ENCODE data around the gene ELP5. TPM values are rescaled to one million over a fixed set of nuclear protein-coding genes. Genes with fewer than 3 reads are reported as not detected.
A peak's percentile ranks its signal among the peaks of the same experiment; 100 is the strongest.

ELP5 gene
- total and polyA plus RNA-seq, 10 of the 15 experiments (the other 5 are each of a cell fraction or from before 2014, with no cell fraction given): 41.1 to 109 (median 77.5) TPM

DNA sequence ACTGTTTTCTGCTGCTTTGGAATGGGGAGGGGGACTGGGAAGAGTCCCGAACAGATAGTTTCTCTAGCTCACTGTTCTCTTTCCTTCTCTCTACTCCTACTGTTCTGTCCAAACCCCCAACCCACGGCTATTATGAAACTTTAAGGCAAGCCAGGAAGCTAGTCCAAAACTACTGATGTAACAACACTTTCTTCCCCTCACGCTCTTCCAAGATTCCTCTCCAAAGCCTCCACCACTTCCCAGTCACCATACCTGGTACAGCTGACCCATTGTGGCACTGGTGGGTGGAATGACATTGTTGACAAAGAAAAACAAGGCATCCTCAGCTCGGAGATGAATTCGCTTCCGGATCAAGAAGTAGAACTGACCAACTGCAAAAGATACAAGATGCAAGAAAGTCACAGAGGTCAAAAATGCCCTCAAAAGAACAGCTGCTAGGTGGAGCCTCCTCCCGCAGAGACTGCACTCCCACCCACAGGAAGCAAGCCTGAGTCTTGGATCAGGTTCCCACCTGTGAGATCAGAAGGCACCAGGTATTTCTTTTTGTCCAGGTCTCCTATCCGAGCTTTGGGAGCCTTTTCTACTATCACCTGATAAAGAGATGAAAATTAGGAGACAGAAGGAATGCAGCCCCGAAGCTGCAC is 10.8 kb upstream of the ELP5 start (continued):
- TF ChIP-seq, protein P1, sequence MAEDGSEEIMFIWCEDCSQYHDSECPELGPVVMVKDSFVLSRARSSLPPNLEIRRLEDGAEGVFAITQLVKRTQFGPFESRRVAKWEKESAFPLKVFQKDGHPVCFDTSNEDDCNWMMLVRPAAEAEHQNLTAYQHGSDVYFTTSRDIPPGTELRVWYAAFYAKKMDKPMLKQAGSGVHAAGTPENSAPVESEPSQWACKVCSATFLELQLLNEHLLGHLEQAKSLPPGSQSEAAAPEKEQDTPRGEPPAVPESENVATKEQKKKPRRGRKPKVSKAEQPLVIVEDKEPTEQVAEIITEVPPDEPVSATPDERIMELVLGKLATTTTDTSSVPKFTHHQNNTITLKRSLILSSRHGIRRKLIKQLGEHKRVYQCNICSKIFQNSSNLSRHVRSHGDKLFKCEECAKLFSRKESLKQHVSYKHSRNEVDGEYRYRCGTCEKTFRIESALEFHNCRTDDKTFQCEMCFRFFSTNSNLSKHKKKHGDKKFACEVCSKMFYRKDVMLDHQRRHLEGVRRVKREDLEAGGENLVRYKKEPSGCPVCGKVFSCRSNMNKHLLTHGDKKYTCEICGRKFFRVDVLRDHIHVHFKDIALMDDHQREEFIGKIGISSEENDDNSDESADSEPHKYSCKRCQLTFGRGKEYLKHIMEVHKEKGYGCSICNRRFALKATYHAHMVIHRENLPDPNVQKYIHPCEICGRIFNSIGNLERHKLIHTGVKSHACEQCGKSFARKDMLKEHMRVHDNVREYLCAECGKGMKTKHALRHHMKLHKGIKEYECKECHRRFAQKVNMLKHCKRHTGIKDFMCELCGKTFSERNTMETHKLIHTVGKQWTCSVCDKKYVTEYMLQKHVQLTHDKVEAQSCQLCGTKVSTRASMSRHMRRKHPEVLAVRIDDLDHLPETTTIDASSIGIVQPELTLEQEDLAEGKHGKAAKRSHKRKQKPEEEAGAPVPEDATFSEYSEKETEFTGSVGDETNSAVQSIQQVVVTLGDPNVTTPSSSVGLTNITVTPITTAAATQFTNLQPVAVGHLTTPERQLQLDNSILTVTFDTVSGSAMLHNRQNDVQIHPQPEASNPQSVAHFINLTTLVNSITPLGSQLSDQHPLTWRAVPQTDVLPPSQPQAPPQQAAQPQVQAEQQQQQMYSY (CRISPR knock-in tag; IDR thresholded peaks at IDR 0.05): no peak

DNA sequence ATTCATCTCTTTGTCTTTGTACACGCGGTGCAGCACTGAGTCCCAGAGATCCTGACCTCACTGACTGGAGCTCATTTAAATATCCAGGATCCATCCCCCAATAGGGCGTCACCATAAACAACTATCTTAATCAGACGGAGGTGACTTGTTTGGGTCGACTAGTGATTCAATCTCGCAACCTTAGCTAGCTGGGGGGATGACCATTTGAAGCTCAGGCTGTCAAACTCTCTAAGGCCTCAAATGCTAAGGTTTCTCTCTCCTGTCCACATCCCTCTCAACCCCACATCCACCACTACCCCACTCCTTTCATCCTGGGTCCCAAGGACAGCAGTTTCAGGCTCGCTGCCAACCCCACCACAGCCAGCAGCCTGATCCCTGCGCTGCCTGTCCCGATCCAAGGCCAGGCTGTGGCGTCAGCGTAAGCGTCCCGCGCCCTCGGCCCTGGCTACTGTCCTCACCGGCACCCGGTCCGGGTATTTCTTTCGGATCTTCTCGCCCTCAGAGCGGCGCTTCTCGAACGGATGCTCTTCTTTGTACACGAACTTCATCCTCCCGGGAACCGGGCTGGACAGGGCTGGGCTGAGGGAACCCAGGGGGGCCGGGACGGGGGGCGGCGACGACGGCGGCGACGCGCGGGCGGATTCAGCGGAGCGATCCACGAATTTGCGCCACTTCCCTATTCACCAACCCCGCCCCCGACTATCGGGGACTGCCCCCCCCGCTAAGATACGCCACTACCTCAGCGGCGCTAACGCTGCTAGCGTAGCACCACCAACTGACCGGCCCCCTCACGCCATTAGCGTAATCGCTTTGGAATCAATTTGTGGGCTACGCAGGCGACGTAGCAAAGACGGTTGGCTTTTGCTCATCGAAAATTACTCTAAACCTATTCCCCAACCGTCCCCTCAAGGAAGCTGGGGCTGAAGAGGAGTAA is 10.0 kb upstream of the ELP5 start, which contains the start of gene GABARAP:
Gene GABARAP, minus strand, starts transcription at position 667 of the 934 bp plus-strand sequence. Its CDS starts 119 bp downstream, at position 548.
- Histone ChIP-seq H3K4me1 (ENCODE audit: control insufficient read depth, insufficient read depth, low read length) (peaks cover 16% of the 10 kb centered on the region), H3K27ac (ENCODE audit: control insufficient read depth, insufficient read depth) (peak within 1 kb of the TSS; percentile 67), H3K9me3 (replicated peaks; ENCODE audit: control insufficient read depth, insufficient read depth, low read length) (no peaks in the 10 kb centered on the region), H3K4me3 (peak within 1 kb of the TSS; percentile 83), H3K27me3 (replicated peaks in 1 of 2; ENCODE audit: control insufficient read depth in 2 of 2, insufficient read depth in 2 of 2, low read length in 1 of 2) (no peaks in the 10 kb centered on the region), H3K4me2 (ENCODE audit: control insufficient read depth, insufficient read depth) (peak within 1 kb of the TSS; percentile 94), H4K20me1 (ENCODE audit: control insufficient read depth, insufficient read depth) (no peaks in the 10 kb centered on the region), H2AFZ (ENCODE audit: control insufficient read depth, low read depth, low read length) (peak within 1 kb of the TSS; percentile 73), H3K79me2 (ENCODE audit: control insufficient read depth, insufficient read depth, low read length) (peaks cover 45% of the 10 kb centered on the region), H3K9ac (ENCODE audit: control insufficient read depth, insufficient read depth, low read length) (peak within 1 kb of the TSS; percentile 93), H3K36me3 (ENCODE audit: control insufficient read depth in 2 of 2, insufficient read depth in 2 of 2, low read length in 1 of 2) (peaks cover 10 to 18% of the 10 kb centered on the region in 2 experiments; a peak in 3 of 4 replicates)
- FAIRE-seq: no peak
- BruUV-seq (replicated peaks): no TSS peak
- peak; percentile 39 for ATAC-seq
- CTCF ChIA-PET: interaction anchor here (0.7 to 6.0 kb wide), 8 partner anchors 8 to 196 kb away, joined by 3 to 70 read pairs (median 4); partner anchors contain the start of genes ACADVL and DLG4
- SMC1A ChIA-PET (ENCODE audit: uncharacterized antibody, unreplicated experiment): interaction anchor here (1.0 to 4.3 kb wide), 6 partner anchors 8 to 343 kb away, joined by 3 to 34 read pairs (median 4); partner anchors contain the start of genes ACADVL, ACAP1, CTDNEP1 and DLG4
- intact Hi-C loops (cut with micrococcal nuclease; ENCODE audit: unreplicated experiment) (loop anchor here (1.0 to 5.0 kb wide), 2 partner anchors 8 to 65 kb away; partner anchors contain the start of gene EIF5A), in situ Hi-C loops (cut with MboI) (no loop called here)
- RAD21 ChIA-PET (ENCODE audit: unreplicated experiment): interaction anchor here (1.0 to 6.3 kb wide), 7 partner anchors 7 to 109 kb away, joined by 3 to 51 read pairs (median 7); partner anchors contain the start of genes ACADVL, ACAP1, CTDNEP1 and DLG4
- WGBS (ENCODE audit: insufficient coverage, insufficient replicate concordance, low lambda C conversion rate, missing lambda C conversion rate): 1% methylated on average over 61 of the region's 62 CpGs
- peak; percentile 60 for DNase-seq (ENCODE audit: low read depth, low spot score)
- POLR2A ChIA-PET: interaction anchor here (0.5 to 7.3 kb wide), 12 partner anchors 8 to 203 kb away, joined by 3 to 99 read pairs (median 4); partner anchors contain the start of genes ACADVL, CTDNEP1, DLG4 and DVL2
- TF ChIP-seq JUND (IDR thresholded peaks at IDR 0.05; ENCODE audit: low read depth, low read length): no peak
- TF ChIP-seq SMAD1 (IDR thresholded peaks at IDR 0.05; ENCODE audit: low read depth, partially characterized antibody): no peak
- TF ChIP-seq CBX5 (IDR thresholded peaks at IDR 0.05; ENCODE audit: low read depth): no peak
- TF ChIP-seq TCF12 (IDR thresholded peaks at IDR 0.05; ENCODE audit: low read depth, low read length): 0 out of 2 replicates have a peak, but pooled peaks have one; percentile 17
- TF ChIP-seq SPI1 (IDR thresholded peaks at IDR 0.05; ENCODE audit: borderline replicate concordance, insufficient read depth, low read depth, low read length): peak; percentile 87
- TF ChIP-seq EGR1 (IDR thresholded peaks at IDR 0.05; ENCODE audit: borderline replicate concordance in 1 of 2, low read depth in 2 of 2, low read length in 2 of 2): peak in 1 of 2 experiments; percentile 87; a peak in 2 of 3 replicates
- TF ChIP-seq ATF7 (IDR thresholded peaks at IDR 0.05; ENCODE audit: low read depth): no peak
- TF ChIP-seq ASH2L (IDR thresholded peaks at IDR 0.05; ENCODE audit: borderline replicate concordance, low read depth): no peak
- peak; percentile 53 for TF ChIP-seq POLR2A (IDR thresholded peaks at IDR 0.05; ENCODE audit: low read depth, low read length)
- TF ChIP-seq ZNF207 (IDR thresholded peaks at IDR 0.05; ENCODE audit: borderline replicate concordance): no peak
- TF ChIP-seq LARP7 (IDR thresholded peaks at IDR 0.05): peak; percentile 81
- no peak for TF ChIP-seq RB1 (IDR thresholded peaks at IDR 0.05; ENCODE audit: borderline replicate concordance)
